ENCODE measurements around the gene TRMT112.
A peak's percentile ranks its signal among the peaks of the same experiment; 100 is the strongest.

TRMT112 gene

GRCh38 chr11:64317325-64317960 lies at the start of gene TRMT112:
Gene TRMT112 (minus strand): TSS chr11:64317559. CDS start chr11:64317526, 33 bp downstream.
- peak; percentile 78 for DNase-seq

DNA sequence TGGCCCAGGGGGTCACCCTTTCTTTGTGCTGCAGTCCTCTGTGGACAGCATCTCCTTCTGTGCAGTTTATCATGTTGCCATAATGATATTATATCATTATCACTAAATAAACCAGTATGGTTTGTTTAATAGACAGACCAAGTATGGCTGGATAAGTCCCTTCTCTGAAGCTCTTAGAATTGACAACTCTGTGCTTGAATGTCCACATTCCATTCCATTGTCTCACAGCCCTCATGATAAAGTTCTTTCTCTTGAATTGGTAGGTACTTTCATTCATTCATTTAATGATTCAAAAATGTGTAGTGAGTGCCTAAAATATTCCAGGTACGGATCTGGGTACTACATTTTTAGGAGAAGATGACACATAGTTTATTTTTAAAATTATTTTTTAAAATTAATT lies 49.4 kb upstream of the TRMT112 start:
- DNase-seq: no peak

DNA sequence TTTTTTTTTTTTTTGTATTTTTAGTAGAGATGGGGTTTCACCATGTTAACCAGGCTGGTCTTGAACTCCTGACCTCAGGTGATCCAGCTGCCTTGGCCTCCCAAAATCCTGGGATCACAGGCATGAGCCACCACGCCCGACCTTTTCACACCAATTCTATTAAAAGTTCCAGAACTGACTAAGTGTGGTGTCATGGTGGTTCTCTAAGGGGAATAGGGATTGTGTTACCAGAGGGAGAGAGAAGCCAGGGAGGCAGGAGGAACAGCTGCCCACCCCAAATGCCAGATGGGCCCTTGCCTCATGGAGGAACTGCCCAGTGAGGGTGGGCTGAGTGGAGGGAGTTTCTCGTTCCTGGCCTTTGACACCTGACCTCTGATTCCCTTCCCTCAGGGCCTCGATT lies 47.6 kb upstream of the TRMT112 start:
- DNase-seq: no peak

DNA sequence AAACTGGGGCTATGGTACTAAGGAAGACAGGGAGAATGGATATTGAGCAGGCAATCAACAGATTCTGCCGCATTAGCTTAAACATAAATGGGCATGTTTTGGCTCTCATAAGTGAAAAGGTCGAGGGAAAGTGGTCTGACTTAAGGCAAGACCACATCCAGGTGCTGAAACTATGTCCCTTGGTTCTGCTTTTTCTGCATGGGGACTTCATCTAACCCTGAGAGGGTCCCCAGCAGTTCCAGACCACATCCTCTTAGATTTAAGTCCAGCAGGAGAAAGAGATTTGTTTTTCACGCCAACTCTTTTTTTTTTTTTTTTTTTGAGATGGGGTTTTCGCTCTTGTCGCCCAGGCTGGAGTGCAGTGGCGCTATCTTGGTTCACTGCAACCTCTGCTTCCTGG lies 47.1 kb upstream of the TRMT112 start:
- no peak for DNase-seq

DNA sequence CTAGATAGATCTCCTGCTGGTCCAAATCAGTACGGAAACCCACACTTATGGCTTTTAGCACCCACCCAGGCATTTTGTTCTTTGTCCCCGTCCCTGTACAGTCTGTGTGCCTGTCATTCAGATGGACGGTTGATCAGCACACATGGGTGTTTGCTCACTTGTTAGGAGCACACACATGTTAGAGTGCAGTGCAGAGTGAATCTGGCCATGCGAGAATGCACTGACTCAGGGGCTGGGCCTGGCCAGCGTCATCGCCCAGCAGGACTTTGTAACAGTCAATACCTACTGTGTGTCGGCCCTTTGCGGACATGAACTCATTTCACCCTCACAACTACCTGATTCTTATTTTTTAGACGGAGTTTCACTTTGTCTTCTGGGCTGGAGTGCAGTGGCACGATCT lies 45.0 kb upstream of the TRMT112 start:
- DNase-seq: no peak

DNA sequence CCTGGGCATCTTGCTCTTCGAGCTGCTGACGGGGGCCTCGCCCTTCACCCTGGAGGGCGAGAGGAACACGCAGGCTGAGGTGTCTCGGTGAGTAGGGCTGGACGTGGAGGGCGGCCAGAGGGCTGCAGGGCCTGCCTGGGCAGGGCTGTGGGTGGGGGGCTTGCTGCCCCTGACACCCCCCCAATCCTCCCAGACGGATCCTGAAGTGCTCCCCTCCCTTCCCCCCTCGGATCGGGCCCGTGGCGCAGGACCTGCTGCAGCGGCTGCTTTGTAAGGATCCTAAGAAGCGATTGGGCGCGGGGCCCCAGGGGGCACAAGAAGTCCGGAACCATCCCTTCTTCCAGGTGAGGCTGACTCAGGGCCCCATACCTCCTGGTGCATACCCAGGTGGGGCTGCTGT lies 44.3 kb upstream of the TRMT112 start:
- no peak for DNase-seq

- DNase-seq: no peak
Measured at GRCh38 chr11:64360448-64360921, 43.1 kb upstream of the TRMT112 start.

DNA sequence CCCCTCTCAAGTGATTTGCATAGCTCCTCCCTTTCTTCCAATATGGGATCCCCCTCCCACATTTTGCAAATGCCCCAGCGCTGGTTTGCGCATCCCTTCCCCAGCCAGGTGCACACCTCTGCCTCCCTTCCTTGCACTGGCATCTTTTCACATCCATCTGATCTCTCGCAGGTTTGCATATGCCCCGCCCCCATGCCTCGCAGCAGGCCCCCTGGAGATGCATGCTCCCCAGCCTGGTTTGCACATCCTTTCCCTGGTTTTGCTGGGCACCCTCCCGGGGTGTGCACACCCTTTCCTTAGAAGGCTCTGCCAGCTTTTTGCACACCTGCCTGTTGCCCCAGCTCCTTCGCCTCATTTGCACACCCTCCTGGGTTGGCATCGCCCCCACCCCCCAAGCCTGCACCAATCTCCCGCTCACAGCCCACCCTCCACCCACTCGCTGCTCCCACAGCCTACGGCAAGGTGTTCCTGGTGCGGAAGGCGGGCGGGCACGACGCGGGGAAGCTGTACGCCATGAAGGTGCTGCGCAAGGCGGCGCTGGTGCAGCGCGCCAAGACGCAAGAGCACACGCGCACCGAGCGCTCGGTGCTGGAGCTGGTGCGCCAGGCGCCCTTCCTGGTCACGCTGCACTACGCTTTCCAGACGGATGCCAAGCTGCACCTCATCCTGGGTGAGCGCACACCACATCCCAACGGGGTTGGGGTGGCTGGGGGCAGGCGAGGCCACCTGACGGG lies 42.5 kb upstream of the TRMT112 start:
- no peak for DNase-seq

- no peak for DNase-seq
Measured at GRCh38 chr11:64358907-64359711, 41.8 kb upstream of the TRMT112 start, which contains the start of gene RPS6KA4. Gene RPS6KA4 (plus strand): TSS chr11:64359162. CDS start chr11:64359236, 74 bp downstream.

- DNase-seq: no peak
Measured at GRCh38 chr11:64358536-64358906, 41.2 kb upstream of the TRMT112 start.

DNA sequence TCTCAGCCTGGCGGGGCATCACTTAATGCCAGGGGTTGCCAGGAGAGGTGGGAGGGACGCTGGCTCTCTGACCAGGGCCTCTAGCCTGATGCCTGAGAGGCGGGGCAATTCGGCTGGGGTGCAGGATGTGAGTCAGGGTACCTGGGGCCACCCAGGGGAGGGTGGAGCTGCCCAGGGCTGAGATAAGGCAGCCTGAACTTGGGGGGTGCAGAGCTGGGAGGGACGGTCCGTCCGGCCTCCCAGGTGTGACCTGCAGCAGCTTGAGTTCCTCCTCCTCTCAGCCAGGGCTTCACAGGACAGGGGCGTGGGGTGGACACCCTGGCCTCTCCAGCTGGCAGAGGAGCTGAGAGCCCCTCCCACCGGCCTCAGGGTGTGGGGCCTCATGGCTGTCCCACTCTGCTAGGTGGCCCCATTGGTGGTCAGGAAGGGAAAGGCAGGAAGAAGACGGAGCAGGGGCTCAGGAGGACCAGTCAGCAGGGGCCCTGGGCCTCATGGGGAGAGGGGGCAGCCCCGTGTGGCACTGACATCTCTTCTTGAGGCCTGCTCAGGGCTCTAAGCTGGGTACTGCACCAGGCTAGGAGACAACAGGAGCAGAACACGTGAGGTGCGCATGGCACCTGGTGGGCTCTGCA lies 40.7 kb upstream of the TRMT112 start:
- no peak for DNase-seq

GRCh38 chr11:64357446-64357845 lies 40.1 kb upstream of the TRMT112 start:
- DNase-seq: no peak

DNA sequence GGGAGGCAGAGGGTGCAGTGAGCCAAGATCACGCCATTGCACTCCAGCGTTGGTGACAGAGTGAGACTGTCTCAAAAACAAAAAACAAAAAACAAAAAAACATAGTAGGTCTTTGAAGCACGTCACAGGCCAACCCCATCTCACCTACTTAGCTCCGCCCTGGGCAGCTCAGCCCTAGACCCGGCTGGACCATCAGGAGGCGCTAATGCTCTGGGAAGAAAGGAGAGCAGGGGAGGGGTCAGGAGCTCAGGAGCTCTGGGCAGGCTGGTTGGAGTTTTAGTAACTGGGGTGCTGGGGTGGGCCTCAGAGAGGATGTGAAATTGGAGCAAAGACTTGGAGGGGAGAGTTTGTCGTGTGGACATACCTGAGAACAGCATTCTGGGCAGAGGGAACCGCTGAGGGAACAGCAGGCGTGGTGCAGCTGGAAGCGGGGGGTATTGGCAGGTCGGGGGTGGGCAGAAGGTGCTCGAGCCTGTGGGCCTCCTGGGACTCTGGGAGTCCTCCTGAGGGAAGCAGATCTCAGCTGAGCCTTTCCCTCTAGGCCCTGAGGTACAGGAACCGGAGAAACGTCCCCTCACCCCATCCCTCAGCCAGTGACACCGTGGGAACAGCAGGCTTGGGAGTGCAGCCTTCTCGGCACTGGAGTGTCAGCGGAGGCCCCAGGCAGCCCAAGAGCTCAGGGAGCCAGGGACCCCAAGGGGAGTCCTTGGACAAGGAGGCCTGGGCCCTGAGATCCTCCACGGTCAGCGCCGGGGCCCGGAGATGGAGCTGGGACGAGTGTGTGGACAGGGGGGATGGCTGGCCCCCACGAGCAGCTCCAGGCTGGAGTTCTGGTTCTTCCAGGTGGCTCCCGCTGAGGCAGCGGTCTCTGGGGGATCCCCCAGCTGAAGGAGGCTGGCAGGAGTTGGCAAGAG lies 39.4 kb upstream of the TRMT112 start:
- DNase-seq: no peak

DNA sequence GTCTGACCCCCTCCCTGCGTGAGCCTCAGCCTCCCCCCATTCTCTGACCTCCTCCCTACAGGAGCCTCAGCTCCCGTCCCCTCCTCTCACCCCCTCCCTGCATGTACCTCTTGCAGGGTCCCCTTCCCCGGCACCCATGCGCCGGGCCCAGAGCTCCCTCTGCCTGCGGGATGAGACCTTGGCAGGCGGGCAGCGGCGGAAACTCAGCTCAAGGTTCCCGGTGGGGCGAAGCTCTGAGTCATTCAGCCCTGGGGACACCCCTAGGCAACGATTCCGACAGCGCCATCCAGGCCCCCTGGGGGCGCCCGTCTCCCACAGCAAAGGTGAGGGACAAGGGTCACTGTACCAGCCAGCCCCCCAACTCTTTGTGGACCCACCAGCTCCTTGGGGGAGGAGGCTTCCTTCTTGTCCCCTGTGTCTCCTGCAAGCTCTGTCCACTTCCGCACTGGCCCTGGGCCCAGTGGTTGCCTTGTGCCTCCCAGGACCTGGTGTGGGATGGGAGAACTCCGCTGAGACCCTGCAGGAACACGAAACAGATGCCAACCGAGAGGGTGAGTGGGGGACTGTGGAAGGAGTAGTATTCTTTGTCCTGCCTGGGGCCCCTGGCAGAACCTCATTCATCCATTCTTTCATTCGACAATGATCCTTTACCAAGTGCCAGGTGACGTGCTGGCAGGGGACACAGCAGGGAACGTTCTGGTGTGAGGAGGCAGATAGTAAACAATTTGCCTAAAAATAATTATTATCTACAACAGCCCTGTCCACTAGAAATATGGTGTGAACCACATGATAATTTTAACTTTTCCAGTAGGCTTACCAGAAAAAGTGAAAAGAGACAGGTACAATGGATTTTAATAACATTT lies 38.0 kb upstream of the TRMT112 start:
- peak; percentile 51 for DNase-seq

GRCh38 chr11:64353715-64354506 lies 36.6 kb upstream of the TRMT112 start:
- DNase-seq: no peak

GRCh38 chr11:64352995-64353714 lies 35.8 kb upstream of the TRMT112 start:
- DNase-seq: no peak

DNA sequence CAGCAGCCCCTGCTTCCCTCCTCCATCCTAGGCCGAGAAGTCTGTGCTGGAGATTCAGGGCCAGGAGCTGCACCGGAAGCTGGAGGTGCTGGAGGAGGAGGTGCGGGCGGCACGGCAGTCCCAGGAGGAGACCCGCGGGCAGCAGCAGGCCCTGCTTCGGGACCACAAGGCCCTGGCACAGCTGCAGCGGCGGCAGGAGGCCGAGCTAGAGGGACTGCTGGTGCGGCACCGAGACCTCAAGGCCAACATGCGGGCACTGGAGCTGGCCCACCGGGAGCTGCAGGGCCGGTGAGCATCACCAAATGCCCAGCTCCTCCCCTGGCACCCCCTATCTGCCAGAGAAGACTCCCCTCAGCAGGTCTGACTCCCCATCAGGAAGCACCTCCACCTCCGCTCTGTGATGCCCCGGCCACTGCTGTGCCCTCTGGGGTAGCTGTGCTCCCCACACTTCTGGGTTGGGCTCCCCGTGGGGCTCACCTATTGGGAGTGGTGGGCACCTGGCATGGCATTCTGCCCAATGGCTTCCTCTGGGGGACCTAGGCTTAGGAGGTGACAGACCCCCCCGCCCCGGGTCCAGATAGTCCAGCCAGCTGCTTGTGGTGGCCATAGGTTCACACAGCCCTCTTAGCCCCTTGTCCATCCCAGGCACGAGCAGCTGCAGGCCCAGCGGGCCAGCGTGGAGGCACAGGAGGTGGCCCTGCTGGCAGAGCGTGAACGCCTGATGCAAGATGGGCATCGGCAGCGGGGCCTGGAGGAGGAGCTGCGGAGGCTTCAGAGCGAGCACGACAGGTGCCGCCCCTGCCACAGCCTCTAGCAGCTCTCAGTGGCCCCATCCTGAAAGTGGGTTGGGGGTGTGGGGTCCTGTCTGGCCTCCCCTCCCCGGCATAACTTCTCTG lies 35.0 kb upstream of the TRMT112 start:
- DNase-seq: peak; percentile 20

- no peak for DNase-seq
Measured at GRCh38 chr11:64351136-64351631, 33.8 kb upstream of the TRMT112 start.
